ENCODE results near the gene SMU1. TPM values are rescaled to one million over a fixed set of nuclear protein-coding genes. Genes with fewer than 3 reads are reported as not detected.
A peak's percentile ranks its signal among the peaks of the same experiment; 100 is the strongest.

The SMU1 gene
- total RNA-seq, 1 experiment from 2014 or later: 23.6 TPM

DNA sequence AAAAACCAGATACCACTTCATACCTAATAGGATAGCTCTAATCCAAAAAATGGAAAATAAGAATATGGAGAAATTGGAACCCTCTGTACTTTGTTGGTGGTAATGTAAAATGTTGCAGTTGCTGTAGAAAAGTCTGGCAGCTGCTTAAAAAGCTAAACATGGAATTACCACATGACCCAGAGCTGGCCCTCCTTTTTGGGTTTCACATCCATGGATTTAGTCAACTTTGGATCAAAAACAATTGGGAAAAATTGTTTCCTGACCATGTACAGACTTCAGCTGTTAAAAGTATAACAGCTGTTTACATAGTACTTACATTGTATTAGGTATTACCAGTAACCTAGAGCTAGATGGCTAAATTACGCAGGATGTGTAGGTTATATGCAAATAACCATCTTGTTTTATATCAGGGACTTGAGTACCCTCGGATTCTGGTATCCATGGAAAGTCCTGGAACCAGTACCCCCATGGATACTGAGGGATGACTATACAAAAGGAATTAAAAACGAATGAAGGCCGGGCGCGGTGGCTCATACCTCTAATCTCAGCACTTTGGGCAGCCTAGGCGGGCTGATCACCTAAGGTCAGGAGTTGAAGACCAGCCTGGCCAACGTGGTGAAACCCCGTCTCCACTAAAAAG, 35.6 kb downstream of the SMU1 start:
- TF ChIP-seq, protein P1, sequence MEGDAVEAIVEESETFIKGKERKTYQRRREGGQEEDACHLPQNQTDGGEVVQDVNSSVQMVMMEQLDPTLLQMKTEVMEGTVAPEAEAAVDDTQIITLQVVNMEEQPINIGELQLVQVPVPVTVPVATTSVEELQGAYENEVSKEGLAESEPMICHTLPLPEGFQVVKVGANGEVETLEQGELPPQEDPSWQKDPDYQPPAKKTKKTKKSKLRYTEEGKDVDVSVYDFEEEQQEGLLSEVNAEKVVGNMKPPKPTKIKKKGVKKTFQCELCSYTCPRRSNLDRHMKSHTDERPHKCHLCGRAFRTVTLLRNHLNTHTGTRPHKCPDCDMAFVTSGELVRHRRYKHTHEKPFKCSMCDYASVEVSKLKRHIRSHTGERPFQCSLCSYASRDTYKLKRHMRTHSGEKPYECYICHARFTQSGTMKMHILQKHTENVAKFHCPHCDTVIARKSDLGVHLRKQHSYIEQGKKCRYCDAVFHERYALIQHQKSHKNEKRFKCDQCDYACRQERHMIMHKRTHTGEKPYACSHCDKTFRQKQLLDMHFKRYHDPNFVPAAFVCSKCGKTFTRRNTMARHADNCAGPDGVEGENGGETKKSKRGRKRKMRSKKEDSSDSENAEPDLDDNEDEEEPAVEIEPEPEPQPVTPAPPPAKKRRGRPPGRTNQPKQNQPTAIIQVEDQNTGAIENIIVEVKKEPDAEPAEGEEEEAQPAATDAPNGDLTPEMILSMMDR (IDR thresholded peaks at IDR 0.05; ENCODE audit: insufficient read depth in 1 of 2, low read depth in 1 of 2, low read length in 1 of 2, severe bottlenecking in 1 of 2, unreplicated experiment in 1 of 2): no peak
- no peak overlapping the region for H3K27ac Mint-ChIP-seq (ENCODE audit: unreplicated experiment)
- Histone ChIP-seq H3K4me1 (peaks cover 4% of the 10 kb centered on the region; the same call in 1 of the 2 replicates), H3K4me3 (ENCODE audit: low read depth, low read length) (no peak overlapping the region), H3K27me3 (replicated peaks; ENCODE audit: control insufficient read depth, insufficient read depth, low read length) (no peaks in the 10 kb centered on the region), H3K9me3 (no peaks in the 10 kb centered on the region), H3K36me3 (ENCODE audit: control insufficient read depth, insufficient read depth, low read length) (no peaks in the 10 kb centered on the region)
- no peaks in the 10 kb centered on the region for H3K27me3 Mint-ChIP-seq (ENCODE audit: insufficient read depth, unreplicated experiment)
- CTCF ChIA-PET: no interaction called here
- peaks cover 93% of the 10 kb centered on the region for H3K36me3 Mint-ChIP-seq (ENCODE audit: insufficient read depth, unreplicated experiment)
- H3K4me3 Mint-ChIP-seq (ENCODE audit: unreplicated experiment): no peak overlapping the region
- intact Hi-C loops (cut with micrococcal nuclease; ENCODE audit: unreplicated experiment): no loop called here
- no TSS peak for BruUV-seq (replicated peaks)
- POLR2A ChIA-PET: interaction anchor here (0.7 kb wide), 1 partner anchor 16 kb away, joined by 8 read pairs; no protein-coding TSS in a partner anchor
- no peaks in the 10 kb centered on the region for H3K9me3 Mint-ChIP-seq (ENCODE audit: unreplicated experiment)
- peaks cover 6% of the 10 kb centered on the region for H3K4me1 Mint-ChIP-seq (ENCODE audit: low read depth, unreplicated experiment)
- no peak for DNase-seq

DNA sequence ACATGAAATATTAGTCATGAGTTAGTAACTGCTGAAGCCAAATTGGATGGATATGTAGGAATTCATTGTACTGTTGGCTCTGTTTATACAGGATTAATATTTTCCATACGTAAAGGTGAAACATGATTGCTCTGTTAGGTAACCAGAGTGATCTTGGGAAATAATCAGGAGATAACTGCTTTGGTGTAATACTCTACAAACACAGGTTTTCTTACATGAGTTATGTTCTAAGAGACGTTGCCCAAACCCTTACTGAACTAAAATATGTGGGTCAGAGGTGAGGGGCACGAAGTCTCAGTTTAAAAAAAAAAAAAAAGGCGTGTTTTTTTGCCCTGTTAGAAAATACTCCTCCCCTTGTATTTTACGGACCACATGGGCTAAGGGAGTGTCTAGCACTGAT, 43.6 kb downstream of the SMU1 start:
- ChIA-PET POLR2A (no interaction called here), CTCF (no interaction called here)
- Histone ChIP-seq H3K9me3 (no peaks in the 10 kb centered on the region), H3K36me3 (ENCODE audit: control insufficient read depth, insufficient read depth, low read length) (no peaks in the 10 kb centered on the region; the same call in 1 of the 2 replicates), H3K27me3 (replicated peaks; ENCODE audit: control insufficient read depth, insufficient read depth, low read length) (no peaks in the 10 kb centered on the region), H3K4me3 (ENCODE audit: low read depth, low read length) (no peak overlapping the region), H3K4me1 (peaks cover 45% of the 10 kb centered on the region)
- TF ChIP-seq, protein P1 (IDR thresholded peaks at IDR 0.05; ENCODE audit: insufficient read depth in 1 of 2, low read depth in 1 of 2, low read length in 1 of 2, severe bottlenecking in 1 of 2, unreplicated experiment in 1 of 2): no peak
- Mint-ChIP-seq H3K9me3 (ENCODE audit: unreplicated experiment) (no peaks in the 10 kb centered on the region), H3K27me3 (ENCODE audit: insufficient read depth, unreplicated experiment) (no peaks in the 10 kb centered on the region), H3K27ac (ENCODE audit: unreplicated experiment) (peak overlapping the region; percentile 57), H3K4me1 (ENCODE audit: low read depth, unreplicated experiment) (no peaks in the 10 kb centered on the region), H3K36me3 (ENCODE audit: insufficient read depth, unreplicated experiment) (peaks cover 100% of the 10 kb centered on the region), H3K4me3 (ENCODE audit: unreplicated experiment) (no peak overlapping the region)
- DNase-seq: peak in 1 of 2 experiments; percentile 58
- intact Hi-C loops (cut with micrococcal nuclease; ENCODE audit: unreplicated experiment): loop anchor here (5.0 kb wide), 1 partner anchor 129 kb away; no protein-coding TSS in a partner anchor
- no TSS peak for BruUV-seq (replicated peaks)

DNA sequence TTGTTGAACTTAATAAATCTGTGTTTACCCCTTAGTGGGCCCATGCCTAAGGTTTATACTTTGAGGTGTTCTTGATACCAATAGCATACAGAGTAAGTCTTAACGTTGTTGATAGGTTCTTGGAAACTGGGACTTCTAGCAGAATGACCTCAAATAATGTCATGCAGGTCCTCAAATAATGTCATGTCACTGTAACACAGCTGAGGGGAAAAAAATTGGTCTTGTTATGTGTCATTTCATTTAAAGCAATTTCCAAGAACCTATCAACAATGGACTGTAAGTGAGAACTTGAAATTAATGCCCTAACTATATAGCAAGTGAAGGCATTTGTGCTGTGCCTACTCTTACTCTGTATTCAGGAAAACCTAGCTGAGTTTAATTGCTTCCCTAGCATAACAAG, 44.2 kb downstream of the SMU1 start:
- no peaks in the 10 kb centered on the region for H3K9me3 ChIP-seq
- Mint-ChIP-seq H3K36me3 (ENCODE audit: insufficient read depth, unreplicated experiment) (peaks cover 100% of the 10 kb centered on the region), H3K4me3 (ENCODE audit: unreplicated experiment) (no peak overlapping the region), H3K9me3 (ENCODE audit: unreplicated experiment) (no peaks in the 10 kb centered on the region), H3K27ac (ENCODE audit: unreplicated experiment) (peak overlapping the region; percentile 57), H3K4me1 (ENCODE audit: low read depth, unreplicated experiment) (no peaks in the 10 kb centered on the region), H3K27me3 (ENCODE audit: insufficient read depth, unreplicated experiment) (no peaks in the 10 kb centered on the region)
- BruUV-seq (replicated peaks): no TSS peak
- intact Hi-C loops (cut with micrococcal nuclease; ENCODE audit: unreplicated experiment): loop anchor here (5.0 kb wide), 1 partner anchor 130 kb away; no protein-coding TSS in a partner anchor
- DNase-seq: no peak
- no peak overlapping the region for H3K4me3 ChIP-seq (ENCODE audit: low read depth, low read length)
- H3K4me1 ChIP-seq: peaks cover 48% of the 10 kb centered on the region
- TF ChIP-seq, protein P1 (IDR thresholded peaks at IDR 0.05; ENCODE audit: insufficient read depth in 1 of 2, low read depth in 1 of 2, low read length in 1 of 2, severe bottlenecking in 1 of 2, unreplicated experiment in 1 of 2): no peak
- H3K36me3 ChIP-seq (ENCODE audit: control insufficient read depth, insufficient read depth, low read length): peaks cover 1% of the 10 kb centered on the region; the same call in 1 of the 2 replicates
- ChIA-PET POLR2A (no interaction called here), CTCF (no interaction called here)
- H3K27me3 ChIP-seq (replicated peaks; ENCODE audit: control insufficient read depth, insufficient read depth, low read length): no peaks in the 10 kb centered on the region
